ENCODE data around the gene USO1.

DNA sequence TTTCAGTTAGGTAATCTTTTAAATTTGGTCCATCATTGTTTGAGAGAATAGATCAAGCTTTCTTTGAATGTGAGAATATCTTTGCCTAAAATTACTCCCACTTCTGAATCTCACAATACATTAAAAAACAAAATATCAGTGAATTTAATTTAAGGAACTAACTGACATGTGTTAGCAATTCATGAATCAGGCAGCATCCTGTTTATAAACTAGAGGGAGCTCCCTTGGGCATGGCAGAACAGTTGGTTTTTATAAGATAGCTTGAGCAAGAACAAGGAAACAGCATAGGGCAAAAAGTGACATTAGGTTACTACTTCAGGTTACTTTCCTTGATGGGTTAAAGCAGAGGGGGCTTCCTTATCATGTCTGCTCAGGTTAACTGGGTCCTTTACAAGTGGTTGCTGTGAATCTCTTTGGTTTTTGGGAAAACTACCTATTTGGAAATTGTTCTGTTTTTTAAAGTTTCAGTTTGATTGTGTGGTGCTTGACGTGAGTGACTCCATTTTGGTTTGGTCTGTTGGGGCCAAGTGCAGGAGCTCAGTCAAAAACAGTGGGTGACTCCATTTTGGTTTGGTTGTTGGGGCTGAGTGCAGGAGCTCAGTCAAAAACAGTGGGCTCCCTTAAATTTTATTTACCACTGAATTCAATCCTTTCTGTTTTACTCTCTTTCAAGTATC lies 109.9 kb downstream of the USO1 start:
- TF ChIP-seq, protein P1, sequence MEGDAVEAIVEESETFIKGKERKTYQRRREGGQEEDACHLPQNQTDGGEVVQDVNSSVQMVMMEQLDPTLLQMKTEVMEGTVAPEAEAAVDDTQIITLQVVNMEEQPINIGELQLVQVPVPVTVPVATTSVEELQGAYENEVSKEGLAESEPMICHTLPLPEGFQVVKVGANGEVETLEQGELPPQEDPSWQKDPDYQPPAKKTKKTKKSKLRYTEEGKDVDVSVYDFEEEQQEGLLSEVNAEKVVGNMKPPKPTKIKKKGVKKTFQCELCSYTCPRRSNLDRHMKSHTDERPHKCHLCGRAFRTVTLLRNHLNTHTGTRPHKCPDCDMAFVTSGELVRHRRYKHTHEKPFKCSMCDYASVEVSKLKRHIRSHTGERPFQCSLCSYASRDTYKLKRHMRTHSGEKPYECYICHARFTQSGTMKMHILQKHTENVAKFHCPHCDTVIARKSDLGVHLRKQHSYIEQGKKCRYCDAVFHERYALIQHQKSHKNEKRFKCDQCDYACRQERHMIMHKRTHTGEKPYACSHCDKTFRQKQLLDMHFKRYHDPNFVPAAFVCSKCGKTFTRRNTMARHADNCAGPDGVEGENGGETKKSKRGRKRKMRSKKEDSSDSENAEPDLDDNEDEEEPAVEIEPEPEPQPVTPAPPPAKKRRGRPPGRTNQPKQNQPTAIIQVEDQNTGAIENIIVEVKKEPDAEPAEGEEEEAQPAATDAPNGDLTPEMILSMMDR (conservative IDR thresholded peaks at IDR 0.05), result no peak
- TF ChIP-seq EZH2 (IDR thresholded peaks at IDR 0.05; ENCODE audit: low read depth), result no peak

All from PC-9 (cell line).